GM20000 (cell line): Measurements from ENCODE around the gene NANOG.
"Not testable (repeated sequence)": the region's sequence is repeated elsewhere in the genome, so short reads cannot be mapped to it uniquely, and the experiment has no call there.

Source experiments
- DNase-seq: peaks from one replicate; pipeline ENCODE4 v3.0.0; 2012; ENCODE audit warnings: low spot score
- TF ChIP-seq, protein P1 (sequence below): IDR thresholded peaks from 2 replicates; pipeline ENCODE4 v1.5.1; 2012; ENCODE audit warnings: mild to moderate bottlenecking, control low read depth; ENCODE audit errors: extremely low read depth, missing control alignments

Gene NANOG

DNA sequence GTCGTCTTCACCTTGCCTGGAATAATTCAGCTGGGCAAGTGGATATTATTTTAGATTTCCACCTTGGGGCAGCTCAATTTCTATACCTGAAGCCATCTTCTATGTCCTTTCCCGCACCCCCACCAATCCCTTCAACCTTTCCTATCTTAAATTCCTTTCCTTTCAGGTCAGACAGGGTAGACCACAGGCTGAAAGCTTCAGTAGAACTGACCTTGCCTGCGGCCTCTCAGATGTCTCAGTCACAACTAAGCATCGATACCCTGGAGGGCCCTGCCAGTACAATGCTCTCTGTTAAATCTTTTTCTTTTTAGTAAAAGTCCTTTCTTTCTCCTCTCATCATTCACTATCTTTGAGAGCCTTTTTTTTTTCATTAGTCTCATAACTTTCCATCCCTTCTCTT, 44.6 kb downstream of the NANOG start:
- TF ChIP-seq, protein P1, sequence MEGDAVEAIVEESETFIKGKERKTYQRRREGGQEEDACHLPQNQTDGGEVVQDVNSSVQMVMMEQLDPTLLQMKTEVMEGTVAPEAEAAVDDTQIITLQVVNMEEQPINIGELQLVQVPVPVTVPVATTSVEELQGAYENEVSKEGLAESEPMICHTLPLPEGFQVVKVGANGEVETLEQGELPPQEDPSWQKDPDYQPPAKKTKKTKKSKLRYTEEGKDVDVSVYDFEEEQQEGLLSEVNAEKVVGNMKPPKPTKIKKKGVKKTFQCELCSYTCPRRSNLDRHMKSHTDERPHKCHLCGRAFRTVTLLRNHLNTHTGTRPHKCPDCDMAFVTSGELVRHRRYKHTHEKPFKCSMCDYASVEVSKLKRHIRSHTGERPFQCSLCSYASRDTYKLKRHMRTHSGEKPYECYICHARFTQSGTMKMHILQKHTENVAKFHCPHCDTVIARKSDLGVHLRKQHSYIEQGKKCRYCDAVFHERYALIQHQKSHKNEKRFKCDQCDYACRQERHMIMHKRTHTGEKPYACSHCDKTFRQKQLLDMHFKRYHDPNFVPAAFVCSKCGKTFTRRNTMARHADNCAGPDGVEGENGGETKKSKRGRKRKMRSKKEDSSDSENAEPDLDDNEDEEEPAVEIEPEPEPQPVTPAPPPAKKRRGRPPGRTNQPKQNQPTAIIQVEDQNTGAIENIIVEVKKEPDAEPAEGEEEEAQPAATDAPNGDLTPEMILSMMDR: no peak
- no peak for DNase-seq

DNA sequence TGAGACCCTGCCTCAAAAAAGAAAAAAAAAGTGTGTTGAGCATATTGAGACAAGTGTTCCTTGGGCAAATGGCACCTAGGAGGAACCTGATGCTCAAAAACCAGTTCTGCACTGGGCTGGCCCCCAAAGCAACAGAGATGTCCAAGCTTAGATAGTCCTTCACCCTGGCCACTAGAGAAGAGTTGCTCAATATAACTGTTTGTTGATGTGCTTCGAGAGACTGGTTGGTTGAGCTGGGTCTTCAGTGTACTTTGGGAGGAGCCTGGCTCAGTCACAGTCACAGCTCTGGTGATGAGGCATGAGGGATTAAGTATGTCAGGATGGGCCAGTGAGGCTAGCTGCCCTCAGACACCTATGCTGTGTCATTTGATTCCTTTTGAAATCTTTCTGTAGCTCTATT, 45.5 kb downstream of the NANOG start:
- DNase-seq: no peak
- TF ChIP-seq, protein P1: no peak

DNA sequence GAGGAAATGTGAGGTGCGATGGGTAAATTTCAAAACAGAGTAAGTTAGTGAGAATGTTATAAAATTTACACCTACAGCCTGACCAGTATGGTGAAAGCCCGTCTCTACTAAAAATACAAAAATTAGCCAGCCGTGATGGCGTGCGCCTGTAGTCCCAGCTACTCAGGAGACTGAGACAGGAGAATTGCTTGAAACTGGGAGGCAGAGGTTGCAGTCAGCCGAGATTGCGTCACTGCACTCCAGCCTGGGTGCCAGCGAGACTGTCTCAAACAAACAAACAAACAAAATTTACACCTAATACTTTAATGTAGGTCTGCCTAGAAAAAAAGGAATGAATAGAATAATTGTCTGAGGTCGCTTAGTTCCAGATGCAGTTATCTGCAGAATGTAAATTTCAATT, 45.9 kb downstream of the NANOG start:
- no peak for DNase-seq
- TF ChIP-seq, protein P1: no peak

DNA sequence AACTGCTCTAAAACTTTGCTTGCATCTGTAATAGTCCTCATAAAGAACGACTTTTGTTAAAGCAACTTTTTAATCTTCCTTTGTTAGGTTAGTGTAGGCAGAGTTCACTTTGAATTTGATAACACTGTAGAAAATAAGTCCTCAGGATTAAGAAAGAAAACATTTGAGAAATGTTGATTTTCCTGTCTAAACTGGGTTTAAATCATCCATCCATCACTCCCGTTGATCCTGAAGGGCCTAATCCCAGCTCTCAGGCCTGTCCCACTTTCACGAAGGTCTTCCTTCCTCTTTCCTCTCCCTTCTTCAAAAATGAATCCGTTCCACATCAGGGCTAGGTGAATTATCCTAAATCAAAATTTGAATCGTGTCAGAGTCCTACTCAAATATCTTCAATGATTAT, 46.6 kb downstream of the NANOG start:
- no peak for DNase-seq
- TF ChIP-seq, protein P1: no peak

DNA sequence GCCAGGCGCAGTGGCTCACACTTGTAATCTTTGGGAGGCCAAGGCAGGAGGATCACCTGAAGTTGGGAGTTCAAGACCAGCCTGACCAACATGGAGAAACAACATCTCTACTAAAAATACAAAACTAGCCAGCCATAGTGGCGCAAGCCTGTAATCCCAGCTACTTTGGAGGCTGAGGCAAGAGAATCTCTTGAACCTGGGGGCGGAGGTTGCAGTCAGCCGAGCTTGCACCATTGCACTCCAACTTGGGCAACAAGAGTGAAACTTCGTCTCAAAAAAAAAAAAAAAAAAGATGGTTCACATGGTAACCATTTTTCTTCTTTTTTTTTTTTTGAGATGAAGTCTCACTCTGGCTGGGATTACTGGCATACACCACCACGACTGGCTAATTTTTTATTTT, 48.2 kb downstream of the NANOG start:
- TF ChIP-seq, protein P1: no peak
- DNase-seq: no peak

DNA sequence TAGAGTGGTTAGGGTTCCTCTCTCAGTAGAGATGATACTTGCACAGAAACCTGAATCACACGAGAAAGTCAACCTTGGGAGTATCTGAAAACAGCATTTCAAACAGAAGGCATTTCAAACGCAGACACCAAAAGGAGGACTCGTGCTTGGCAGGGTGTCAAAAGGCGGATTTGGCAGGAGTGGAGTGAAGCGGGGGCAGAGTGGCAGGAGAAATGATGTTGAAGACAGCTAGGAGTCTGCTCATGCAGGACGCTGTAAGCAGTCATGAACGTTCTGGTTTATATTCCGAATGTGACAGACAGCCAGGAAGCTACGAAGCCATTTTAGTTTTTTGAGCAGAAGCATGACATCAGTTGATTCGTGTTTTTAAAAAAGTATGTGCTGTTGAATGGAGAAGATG, 50.0 kb downstream of the NANOG start:
- not testable (repeated sequence) for DNase-seq

DNA sequence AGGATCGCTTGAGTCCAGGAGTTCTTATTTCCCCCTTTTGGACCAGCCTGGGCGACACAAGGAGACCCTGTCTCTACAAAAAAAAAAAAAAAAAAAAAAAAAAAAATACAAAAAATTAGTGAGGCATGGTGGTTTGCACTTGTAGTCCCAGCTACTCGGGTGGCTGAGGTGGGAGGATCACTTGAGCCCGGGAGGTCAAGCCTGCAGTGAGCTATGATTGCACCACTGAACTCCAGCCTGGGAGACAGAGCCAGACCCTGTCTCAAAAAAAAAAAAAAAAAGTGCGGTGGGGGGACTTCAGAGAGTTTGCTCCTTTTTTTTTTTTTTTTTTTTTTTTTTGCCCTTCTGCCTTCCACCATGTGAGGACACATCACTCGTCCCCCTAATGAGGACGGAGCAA, 50.6 kb downstream of the NANOG start:
- not testable (repeated sequence) for DNase-seq

DNA sequence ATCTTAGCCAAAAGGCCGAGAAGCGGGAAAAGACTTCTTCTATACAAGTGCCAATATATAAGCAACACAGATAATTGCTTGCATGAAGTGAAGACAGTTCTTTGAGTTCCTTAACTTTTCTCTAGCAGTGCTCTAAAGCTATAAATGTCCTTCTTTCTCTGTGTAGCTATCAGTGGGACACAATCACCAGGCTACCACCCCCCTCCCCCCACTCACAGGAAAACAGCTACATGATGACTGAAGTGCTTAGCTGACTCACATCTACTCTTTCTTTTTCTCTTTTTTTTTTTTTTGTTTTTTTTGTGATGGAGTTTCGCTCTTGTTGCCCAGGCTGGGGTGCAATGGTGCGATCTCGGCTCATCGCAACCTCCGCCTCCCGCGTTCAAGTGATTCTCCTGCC, 53.2 kb downstream of the NANOG start:
- DNase-seq: not testable (repeated sequence)

DNA sequence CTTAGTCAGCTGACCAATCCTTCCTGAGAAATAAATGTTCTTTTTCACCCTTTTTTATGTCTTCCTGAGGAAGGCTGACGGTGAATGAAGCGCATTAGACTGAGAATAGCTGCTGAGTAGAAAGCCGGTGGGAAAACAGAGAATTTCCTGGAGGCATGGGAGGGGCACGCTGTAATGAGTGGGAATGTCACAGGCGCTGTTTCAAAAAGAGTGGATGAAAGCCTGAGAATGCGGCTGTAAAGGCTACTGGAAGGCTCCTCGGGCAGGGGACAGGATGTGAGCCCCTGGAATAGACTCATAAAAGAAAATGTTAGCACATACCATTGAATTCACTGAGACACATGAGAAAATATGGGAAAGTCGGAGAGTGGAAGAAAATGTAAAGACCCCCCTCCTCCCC, 53.9 kb downstream of the NANOG start:
- DNase-seq: not testable (repeated sequence)

DNA sequence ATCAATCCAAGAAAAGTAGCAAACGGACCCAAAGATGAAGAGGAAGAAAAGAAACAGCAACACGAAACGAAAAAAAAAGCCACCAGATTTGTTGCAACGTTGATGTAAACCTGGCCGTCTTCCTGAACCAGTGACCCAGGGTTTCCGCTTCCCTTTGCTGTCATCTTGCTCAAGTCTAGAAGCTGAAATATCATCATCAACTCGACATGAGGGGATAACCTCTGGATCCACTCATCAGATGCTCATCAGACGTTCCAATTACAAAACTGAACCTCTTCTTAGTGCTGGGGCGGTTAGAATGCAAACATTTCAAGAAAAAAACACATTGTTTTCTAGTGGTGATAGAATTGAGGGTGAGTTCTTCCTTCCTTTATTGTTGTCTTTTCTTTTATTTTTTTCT, 54.4 kb downstream of the NANOG start:
- DNase-seq: not testable (repeated sequence)

DNA sequence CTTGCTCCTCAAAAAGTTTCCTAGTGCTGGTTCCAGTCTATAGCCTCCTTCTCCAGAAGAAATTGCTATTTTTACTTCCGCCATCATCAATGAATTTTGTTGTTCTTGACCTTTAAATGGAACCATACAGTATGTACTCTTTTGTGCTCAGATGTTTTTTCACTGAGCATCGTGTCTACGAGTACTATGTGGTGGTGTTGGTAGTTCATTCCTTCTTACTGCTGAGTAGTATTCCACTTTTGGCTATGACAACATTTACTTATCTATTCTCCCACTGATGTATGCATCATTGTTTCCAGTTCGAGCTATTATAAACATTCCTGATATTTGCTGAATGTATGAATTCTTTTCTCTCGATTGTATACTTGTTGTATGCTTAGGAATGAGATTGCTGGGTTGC, 54.9 kb downstream of the NANOG start:
- DNase-seq: no peak

DNA sequence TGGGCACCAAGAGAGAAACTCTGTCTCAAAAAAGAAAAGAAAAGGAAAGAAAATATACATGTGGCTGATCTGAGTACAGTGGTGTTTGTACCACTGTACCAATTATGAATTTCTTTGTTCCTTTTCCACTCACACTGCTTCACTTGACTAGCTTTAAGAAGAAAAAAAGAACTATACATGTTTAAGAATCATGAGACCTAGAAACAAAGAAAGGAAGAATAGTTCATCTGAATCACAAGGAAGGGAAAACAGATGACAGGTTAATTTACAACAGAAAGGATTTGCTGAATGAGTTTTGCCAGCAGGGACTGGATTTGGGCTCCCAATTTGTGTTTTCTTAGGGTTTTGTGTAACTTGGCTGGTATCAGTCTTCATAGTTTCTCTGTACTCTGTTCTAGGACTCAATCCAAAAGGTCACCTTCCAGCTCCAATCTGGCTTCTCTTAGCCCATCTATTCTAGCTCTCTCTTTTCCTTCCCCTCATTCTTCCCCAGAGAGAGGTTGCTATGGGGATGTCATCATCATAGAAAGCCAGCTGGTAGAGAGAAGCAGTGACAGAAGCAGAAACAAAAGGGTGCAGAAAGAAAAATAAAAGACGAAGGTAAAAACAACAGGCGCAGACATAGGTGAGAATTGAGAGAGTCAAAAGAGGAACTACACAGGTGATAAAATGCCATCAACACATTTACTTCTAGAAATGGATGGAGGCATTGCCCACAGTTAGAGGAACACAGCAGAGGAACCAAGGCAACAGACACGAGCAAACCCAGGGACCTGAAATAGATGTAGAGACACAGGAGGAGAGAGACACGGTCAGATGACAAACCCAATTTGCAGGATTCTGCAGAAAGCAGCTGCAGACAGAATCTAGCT, 58.3 kb downstream of the NANOG start:
- DNase-seq: not testable (repeated sequence)

More for the DNA sequence above, 54.9 kb downstream of the NANOG start:
- TF ChIP-seq, protein P1: no peak

DNA sequence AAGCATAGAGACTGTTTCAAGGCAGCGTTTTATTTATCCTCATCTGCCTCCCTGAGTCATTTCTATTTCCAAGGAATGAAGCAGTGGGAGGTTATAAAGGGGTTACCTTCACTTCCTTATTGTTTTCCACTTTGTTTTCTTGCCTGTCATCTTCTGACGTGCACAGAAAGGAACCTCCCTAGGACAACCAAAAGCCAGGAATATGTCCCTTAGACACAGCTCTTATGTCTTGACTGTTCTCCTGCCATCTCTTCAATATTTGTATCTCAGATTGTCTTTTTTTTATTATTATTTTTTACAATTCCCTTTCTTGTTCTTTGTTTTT, 58.9 kb downstream of the NANOG start:
- not testable (repeated sequence) for DNase-seq
